ENCODE measurements around the gene TTC28.

GRCh38 chr22:28115426-28115825, 564.2 kb downstream of the TTC28 start:
- TF ChIP-seq, protein P1, sequence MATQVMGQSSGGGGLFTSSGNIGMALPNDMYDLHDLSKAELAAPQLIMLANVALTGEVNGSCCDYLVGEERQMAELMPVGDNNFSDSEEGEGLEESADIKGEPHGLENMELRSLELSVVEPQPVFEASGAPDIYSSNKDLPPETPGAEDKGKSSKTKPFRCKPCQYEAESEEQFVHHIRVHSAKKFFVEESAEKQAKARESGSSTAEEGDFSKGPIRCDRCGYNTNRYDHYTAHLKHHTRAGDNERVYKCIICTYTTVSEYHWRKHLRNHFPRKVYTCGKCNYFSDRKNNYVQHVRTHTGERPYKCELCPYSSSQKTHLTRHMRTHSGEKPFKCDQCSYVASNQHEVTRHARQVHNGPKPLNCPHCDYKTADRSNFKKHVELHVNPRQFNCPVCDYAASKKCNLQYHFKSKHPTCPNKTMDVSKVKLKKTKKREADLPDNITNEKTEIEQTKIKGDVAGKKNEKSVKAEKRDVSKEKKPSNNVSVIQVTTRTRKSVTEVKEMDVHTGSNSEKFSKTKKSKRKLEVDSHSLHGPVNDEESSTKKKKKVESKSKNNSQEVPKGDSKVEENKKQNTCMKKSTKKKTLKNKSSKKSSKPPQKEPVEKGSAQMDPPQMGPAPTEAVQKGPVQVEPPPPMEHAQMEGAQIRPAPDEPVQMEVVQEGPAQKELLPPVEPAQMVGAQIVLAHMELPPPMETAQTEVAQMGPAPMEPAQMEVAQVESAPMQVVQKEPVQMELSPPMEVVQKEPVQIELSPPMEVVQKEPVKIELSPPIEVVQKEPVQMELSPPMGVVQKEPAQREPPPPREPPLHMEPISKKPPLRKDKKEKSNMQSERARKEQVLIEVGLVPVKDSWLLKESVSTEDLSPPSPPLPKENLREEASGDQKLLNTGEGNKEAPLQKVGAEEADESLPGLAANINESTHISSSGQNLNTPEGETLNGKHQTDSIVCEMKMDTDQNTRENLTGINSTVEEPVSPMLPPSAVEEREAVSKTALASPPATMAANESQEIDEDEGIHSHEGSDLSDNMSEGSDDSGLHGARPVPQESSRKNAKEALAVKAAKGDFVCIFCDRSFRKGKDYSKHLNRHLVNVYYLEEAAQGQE (IDR thresholded peaks at IDR 0.05; ENCODE audit: low read depth): no peak
- TF ChIP-seq CEBPB (IDR thresholded peaks at IDR 0.05): no peak
- TF ChIP-seq EGR1 (IDR thresholded peaks at IDR 0.05): no peak
- no peak for TF ChIP-seq YY1 (IDR thresholded peaks at IDR 0.05; ENCODE audit: low read depth)
- no peak for TF ChIP-seq NFIC (IDR thresholded peaks at IDR 0.05)
- no peak for TF ChIP-seq EP300 (IDR thresholded peaks at IDR 0.05; ENCODE audit: borderline replicate concordance)
- TF ChIP-seq CREB1 (IDR thresholded peaks at IDR 0.05; ENCODE audit: low read depth): no peak
- no peak for TF ChIP-seq MAX (IDR thresholded peaks at IDR 0.05)
- no peak for TF ChIP-seq TAF1 (IDR thresholded peaks at IDR 0.05; ENCODE audit: low read depth)
- TF ChIP-seq RAD21 (IDR thresholded peaks at IDR 0.05; ENCODE audit: low read depth): no peak
